GM19468 (cell line): ENCODE measurements around the gene NOS1AP.

ENCODE experiments used
- ATAC-seq: cut with Tn5 transposase; IDR thresholded peaks from one replicate; pipeline ENCODE4 v1.9.1; 2021; ENCODE audit warnings: mild to moderate bottlenecking, moderate library complexity, moderate number of reproducible peaks; ENCODE audit not compliant: unreplicated experiment; ENCODE audit errors: extremely low read depth

NOS1AP gene

DNA sequence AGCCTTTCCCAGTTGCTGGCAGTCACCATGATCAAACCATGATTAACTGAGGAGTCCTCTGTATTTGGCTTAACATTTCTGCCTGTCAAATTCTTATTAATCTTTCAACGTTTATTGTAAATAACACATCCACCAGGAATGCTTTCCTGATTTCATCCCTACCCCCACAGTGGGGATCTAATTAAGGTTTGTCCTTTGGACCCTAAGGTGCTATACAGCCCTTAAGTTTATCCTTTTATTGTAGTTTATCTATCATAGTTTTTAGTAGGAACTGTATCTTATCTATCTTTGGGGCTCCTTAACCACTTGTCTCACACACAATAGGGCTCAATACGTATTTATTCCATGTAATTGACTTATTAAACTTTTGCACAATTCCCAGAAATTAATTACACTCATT is 246.2 kb downstream of the NOS1AP start:
- no peak for ATAC-seq

DNA sequence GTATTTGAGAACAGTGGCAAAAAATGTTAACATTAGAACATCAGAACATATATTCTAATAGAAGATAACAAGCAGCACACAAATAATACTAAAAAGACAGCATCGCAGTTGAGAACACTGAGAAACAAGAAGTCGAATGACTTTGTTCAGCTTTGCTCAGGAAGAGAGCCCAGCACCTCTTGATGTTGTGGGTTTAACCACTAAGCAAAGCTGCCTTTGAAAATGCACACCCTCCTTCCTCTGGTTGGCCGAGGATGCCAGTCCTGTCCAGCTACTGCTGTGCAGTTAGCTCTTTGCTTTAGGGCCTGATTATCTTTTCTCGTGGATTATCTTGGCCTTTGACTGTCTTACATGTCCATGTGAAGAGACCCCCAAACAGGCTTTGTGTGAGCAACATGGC is 246.7 kb downstream of the NOS1AP start:
- ATAC-seq: no peak

DNA sequence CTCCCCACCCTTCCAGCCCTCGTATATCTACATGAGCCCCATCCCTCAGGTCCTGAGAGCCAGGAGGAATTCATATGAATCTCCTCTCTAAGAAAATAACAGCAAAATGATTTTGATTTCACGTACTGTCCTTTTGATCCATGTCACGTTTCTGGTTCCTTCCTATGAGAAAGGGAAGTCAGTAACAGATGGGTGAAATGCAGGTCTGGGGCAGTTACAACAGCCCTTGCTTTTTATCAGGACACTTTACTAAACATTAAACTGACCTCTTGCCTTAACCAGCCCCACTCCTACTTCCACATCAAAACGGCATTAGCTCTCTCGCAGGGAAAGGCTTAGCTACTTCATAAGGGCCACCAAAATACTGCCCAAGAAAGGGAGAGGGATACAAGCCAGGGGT is 248.1 kb downstream of the NOS1AP start:
- ATAC-seq: no peak

DNA sequence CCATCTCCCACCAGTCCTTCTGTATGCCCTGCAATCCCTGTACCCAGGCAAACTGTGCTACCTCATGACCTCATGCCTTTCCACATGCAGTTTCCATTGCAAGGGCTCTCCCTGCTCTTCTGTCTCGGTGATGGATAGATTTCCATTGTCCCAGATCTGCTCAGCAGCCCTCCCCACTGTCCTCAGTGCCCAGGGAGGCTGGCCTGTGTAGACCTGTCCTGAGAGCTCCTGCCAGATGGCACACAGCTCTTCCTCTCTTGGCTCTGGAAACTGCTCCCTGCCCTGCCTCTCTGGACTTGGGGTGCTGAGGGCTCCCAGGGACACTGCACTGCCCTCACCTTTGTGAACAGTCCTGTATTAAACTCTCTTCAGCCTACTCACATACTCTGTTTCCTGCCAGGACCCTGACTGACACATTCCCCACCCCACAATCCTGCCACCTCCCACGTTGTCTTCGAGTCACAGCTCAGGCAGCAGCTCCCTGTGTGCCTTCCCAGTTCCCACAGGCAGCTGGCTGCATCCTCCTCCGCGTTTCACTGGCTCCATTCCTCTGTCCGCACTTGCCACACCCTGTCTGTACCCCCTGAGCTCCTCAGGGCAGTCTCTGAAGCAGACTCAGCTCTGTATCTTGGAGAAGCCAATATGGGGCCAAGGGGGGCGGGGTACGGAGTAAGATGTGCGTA is 250.1 kb downstream of the NOS1AP start:
- ATAC-seq: no peak

DNA sequence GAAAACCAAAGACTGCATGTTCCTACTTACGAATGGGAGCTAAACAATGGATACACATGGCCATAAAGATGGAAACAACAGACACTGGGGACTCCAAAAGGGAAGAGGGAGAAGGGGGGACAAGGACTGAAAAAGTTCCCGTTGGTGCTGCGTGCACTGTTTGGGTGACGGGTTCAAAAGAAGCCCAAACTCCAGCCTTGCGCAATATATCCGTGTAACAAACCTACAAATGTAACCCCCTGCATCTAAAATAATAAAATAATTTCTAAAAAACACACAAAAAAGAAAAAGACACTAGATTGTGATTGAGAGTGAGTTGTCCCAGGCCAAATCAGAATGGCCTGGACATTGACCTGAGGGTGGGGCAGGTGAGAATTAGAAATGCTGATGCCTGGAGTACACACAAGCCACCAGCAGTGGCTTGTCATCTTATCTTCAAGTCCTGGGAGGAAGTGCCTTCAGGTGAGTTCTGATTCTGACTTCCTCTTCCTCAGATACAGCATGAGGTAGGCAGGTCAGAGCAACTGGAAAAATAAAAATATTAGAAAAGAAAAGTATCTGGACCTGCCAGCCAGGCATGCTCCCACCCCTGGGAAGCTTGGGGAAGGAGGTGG is 252.4 kb downstream of the NOS1AP start:
- ATAC-seq: no peak

DNA sequence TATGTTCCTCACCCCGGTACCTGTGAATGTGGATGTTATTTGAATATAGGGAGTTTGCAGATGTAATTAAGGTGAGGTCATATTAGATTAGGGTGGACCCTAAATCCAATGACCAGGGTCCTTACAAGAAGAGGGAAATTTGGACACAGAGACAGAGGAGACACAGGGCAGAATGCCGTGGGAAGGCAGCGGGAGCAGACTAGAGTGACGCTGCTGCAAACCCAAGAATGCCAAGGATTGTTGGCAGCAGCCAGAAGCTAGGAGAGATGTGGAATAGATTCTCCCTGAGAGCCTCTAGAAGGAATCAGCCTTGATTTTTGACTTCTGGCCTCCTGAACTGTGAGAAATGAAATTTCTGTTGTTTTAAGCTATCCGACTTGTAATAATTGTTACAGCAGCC is 253.5 kb downstream of the NOS1AP start:
- ATAC-seq: no peak

DNA sequence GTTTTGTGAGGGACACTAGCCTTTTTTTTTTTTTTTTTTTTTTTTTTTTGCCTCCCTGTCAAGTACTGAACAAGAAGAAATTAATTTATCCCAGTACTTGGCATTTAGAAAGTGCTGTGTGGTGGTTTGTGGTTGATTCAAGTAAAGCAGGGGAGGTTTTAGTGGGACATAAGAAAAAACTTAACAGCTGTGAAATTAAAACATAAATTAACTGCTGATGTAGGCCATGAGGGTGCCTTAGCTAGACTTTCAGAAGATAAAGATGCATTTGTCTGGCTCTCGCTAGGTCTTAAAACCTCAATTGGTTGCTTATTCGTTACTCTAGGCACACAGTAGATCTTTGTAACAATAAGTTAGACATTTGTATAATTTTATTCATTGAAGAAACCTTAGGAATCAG is 254.9 kb downstream of the NOS1AP start:
- no peak for ATAC-seq

DNA sequence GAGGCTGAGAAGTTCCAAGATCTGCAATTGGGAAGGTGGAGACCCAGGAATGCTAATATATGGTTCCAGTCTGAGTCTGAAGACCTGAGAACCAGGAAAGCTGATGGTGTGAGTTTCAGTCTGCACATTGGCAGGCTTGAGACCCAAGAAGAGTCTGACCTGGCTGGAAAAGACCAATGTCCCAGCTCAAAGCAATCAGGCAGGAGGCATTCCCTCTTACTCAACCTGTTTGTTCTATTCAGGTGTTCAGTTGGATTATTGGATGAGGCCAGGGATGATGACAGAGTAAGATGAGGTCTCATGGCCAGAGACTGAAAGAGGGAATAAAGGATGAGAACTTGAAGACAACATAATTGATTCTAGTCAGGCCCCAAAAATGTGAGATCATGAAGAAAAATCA is 257.1 kb downstream of the NOS1AP start:
- ATAC-seq: no peak

DNA sequence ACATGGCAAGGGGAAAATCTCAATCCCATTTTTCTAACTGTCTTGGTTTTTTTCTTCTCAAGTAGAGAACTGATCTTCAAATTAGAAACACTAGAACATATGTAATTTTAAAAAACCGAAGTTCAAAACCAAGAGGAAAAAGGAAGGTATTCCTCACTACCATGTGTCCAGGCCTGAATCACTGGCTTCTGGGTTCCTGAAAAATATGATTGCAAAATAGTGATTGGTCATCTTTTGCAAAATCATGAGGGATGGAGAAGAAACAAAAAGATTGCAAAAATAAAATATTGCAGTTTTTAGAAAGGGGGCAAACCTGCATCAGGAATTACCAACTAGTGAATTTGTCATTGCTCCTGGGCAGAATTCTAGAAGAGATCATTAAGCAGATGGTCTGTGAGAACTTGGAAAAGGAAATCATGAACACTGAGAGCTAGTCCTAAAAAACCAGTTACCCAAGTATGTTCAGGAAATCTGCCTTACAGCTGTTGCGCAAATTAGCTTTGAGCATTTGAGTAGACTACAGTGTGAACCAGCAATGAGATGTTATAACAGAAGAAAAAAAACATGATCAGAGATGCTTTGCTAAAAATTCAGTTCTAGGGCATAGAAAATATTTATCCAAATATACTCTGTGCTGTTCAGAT is 257.8 kb downstream of the NOS1AP start:
- ATAC-seq: no peak

DNA sequence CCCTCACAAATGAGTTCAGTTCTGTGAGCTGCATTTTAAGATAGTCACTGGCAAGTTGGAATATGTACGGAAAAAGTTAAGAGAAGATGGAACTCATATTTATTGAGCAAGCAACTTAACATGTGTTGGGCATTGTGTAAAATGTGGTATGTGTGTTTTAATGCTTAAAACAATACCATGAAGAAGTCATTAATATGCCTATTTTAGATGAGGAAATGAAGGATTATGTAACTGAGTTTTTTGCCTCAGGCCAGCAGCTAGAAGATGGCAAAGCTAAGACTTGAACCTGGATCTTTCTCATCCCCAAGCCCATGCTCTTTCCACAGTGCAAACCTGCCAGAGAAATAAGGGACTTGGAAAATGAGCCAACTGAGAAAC is 258.3 kb downstream of the NOS1AP start:
- ATAC-seq: no peak

DNA sequence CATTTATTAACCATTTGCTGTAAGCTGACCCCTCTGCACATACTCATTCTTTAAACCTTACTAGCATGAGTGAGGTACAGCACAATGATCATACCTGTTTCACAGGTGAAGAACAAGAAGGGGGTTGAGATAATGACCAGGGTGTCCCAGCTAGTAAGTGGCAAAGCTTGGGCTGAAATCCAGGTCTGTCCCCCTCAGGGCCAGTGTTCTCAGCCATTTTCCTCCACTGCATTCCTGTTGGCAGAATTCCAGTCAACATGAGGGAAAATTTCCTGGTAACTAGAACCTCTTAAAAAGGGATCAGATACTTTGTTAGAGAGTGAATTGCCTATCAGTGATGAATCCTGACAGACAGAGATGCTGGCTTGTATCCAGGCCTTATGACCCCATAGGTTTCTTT is 259.0 kb downstream of the NOS1AP start:
- ATAC-seq: no peak

DNA sequence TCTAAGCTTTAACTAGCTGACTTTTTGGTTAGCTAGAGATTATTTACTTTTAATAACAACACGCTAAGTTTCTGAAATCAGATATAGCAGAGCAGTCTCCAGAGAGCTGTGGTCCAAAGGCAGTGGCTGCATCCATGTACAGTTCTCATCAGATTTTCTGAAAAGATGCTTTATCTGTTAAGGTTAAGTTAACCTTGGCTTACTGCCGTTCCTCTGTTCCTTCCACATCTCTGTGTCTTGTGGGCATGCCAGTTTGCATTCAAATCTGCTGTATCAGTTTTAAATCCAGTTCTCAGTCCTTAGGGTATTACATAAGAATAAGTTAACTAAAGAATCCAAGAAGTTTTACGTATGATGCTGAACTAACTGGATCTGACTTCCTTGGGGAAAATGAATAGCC is 260.3 kb downstream of the NOS1AP start:
- no peak for ATAC-seq

DNA sequence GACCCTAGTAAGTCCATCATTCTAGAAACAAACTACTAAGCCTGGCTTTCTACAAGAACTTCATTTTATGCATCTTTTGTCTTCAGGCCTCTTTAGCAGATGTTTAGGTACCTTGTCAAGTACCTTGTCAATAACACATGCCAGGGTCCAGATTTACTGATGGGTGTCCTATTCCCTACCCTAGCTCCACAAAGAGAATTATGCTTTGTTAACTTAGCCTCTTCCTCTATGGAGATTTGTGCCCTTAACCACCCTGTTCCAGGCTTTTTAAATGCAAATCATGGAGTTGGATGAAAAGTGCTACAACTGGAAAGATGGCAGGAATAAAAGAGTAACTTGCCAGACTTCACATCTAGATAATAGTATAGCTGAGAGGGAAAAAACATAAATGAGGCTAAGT is 264.5 kb downstream of the NOS1AP start:
- no peak for ATAC-seq

DNA sequence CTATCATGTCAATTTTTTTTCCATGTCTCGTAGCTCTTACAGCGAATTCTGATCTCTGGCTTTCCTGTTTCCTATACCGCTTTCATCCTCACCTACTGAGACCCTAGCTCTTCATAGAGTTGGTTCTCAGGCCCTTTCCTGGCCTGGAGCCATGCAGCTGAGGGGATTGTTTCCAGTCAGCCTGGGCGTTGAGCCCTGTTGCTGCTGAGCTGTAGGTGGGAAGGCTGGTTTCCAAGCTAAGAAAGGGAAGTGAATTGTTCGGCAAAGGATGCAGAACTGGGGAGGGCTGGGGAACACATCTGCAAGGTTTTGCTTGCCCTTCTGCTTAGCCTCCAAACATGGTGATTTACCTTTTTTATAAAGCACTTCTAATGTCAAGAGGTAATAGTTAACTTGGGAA is 265.6 kb downstream of the NOS1AP start:
- no peak for ATAC-seq

DNA sequence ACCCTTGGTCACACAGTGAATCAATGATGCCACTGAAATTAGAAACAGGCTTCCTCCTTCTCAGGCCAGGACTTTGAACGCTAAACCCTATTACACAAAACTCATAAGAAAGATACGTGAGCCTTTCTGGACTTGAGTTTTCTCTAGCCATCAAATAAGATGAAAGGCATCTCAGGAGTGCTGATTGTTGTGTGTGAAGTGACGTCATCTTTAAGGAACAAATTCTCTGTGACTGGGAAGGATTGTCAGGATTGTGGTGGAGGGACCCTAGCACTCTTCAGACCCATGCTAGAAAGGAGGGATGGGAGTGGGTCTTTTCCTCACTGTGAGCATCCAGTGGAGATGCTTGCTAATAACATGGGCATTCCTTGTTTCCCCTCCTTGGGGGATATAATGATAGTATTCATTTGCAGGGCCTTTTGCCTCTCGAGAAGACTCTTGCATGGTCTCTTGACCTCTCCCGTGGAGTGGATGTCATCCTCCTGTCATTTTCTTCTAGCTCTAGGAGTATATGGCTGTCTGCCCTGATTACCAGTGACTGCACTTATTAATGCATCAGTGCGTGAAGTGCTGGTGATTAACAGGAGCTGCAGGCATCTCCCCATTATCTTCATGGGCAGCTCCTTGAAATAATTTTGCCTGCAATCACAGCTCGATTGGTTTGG is 267.3 kb downstream of the NOS1AP start:
- no peak for ATAC-seq

DNA sequence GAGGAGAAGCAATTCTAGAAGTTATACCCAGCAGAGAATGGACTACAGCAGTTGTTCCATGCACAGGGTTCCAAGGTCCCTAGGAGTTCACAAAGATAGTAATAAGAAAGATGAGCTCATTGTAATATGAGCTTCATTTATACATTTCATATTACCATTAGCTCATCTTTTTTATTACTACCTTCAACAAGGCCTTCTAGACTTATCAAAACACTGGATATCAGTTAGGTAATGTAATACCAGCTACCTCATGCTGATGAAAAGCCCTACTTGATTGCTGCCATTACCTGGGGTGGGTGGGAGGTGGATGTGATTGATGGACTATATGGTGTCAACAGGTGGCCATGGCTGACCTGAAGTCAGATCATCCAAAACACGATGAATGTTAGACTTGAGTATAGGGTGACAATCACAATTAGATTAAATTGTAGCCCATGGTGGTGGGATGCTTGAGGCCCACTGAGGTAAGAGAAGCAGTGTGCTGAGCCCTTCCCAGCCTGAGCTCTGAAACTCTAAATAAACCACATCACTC is 273.0 kb downstream of the NOS1AP start:
- no peak for ATAC-seq

DNA sequence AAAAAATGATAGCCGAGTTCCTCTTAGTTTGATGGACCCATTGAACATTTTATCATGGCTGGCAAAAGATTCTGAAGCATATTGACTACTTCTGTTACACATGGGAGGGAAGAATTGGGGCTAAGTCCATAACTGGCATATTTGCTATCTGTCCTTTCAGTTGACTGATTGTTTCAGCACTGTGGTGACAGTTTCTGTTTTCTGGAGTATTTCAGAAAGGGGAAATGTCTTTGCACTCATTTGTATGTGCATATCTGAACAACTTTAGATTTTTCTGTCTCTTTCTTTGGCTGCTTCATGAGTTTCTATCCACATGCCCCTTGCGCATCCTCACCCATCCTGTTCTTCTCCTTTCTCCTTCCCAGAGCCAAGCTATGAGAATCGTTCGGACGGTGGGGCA is 274.0 kb downstream of the NOS1AP start:
- no peak for ATAC-seq

DNA sequence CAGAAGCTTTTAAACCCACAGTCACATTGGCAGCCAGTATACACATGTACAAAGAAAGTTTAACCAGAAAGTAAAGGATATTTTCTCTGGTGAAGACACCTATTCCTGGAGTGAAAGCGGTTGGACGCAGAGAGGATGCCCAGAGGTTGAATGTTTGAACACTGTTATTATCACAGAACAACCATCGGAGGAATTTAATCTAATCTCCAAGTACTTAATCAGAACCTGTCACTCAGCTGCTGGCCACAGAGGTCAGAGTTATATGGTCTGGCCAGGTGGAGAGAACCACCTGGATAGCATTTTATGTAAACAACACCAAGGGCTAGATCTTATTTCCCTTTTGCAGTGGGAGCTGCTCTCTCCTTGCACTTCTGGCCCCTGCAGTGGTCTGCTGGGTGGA is 277.8 kb downstream of the NOS1AP start:
- ATAC-seq: no peak

DNA sequence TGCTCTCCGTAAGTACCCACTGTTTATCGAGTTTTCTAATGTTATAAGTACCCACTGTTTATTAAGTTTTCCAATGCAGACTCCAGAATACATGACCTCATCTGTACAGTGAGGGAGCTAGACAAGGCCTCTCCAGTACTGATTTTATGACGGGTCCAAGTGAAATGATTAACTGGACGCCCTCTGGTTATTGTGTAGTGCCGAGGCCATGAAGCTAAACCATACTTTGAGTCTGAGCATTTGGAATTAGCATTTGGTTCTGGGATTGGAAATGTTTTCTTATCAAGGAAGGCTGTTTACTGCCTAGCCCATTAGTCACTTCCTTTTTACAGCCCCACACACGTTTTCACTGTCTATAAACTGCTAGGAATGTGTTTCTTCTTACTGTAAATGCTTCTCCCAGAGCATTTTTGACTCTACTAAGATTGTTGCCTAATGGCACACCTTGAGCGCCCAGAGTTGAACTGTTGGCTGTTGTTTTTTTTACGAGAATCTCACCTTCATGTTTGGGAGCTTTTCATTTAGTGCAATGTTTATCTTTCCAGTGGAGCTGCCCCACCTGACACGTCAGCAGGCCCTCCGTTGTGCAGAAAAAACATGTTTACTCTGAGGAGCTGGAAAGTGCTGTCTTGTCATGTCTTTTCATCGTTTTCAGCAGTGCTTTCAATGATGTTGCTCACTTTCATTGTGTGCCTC is 280.3 kb downstream of the NOS1AP start:
- no peak for ATAC-seq

DNA sequence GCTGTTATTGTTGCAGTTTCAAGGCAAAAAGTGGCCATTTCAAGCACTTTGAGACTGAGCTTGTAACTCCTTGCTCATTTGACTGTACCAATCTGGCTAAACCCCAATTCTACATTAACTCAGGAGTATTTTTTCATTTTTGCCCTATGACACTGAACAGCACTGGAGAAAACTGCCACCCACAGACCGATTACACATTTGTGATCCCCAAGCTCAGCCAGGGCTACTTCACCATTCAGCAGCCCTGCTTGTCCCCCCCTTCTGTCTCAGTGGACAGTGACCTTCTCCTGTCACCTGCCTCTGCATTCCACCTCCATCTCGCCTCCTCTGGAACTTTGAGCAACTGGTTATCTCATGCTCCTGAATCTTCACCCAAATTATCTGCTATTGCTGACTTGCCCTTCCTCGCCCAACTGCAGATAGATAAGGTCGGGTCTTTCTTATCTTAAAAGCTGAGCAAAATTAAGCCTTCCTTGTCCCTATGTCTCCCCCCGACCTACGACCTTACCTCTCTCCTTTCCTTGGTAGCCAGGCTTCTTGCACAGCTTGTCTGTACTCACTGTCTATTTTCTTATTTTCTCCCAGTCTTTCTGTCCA is 281.9 kb downstream of the NOS1AP start:
- ATAC-seq: no peak
